Cardiac fibroblast (primary cell): ENCODE results near the gene NIM1K.
A peak's percentile ranks its signal among the peaks of the same experiment; 100 is the strongest.
"Not testable (repeated sequence)": the region's sequence is repeated elsewhere in the genome, so short reads cannot be mapped to it uniquely, and the experiment has no call there.

Source experiments
- DNase-seq, 2 donors: peaks; one replicate each; pipeline versions ENCODE4 v3.0.0 to v3.0.0-alpha.2; 2010; ENCODE audit warnings: low read depth in 2 of 2
- H3K4me3 ChIP-seq, 2 donors: replicated peaks in 1 of 2; 1 replicate in 1 of 2; 2 replicates in 1 of 2; pipeline ENCODE4 v1.5.1; 2011; ENCODE audit warnings: low read depth in 2 of 2, low read length in 2 of 2, mild to moderate bottlenecking in 2 of 2, moderate library complexity in 1 of 2
- CTCF ChIP-seq: IDR thresholded peaks from one replicate; pipeline ENCODE4 v1.5.1; 2011; ENCODE audit warnings: low read depth, mild to moderate bottlenecking, low read length, inconsistent platforms

Gene NIM1K

GRCh38 chr5:43301653-43302091 lies 109.6 kb downstream of the NIM1K start:
- no peak for TF ChIP-seq CTCF
- no peak overlapping the region for H3K4me3 ChIP-seq
- peak in 1 of 2 donors; percentile 30 for DNase-seq

GRCh38 chr5:43302481-43302880 lies 110.5 kb downstream of the NIM1K start:
- TF ChIP-seq CTCF: no peak
- no peak overlapping the region for H3K4me3 ChIP-seq

GRCh38 chr5:43303242-43303641 lies 111.2 kb downstream of the NIM1K start:
- TF ChIP-seq CTCF: no peak
- DNase-seq: no peak
- no peak overlapping the region for H3K4me3 ChIP-seq

More at GRCh38 chr5:43302481-43302880, 110.5 kb downstream of the NIM1K start:
- DNase-seq: no peak

- no peak for TF ChIP-seq CTCF
- DNase-seq: peak in 1 of 2 donors; percentile 49
- no peak overlapping the region for H3K4me3 ChIP-seq
Measured at GRCh38 chr5:43304525-43304924, 112.5 kb downstream of the NIM1K start.

- TF ChIP-seq CTCF: peak; percentile 63
- H3K4me3 ChIP-seq: no peak overlapping the region
- peak; percentile 75 to 79 for DNase-seq
Measured at GRCh38 chr5:43305948-43306565, 114.0 kb downstream of the NIM1K start.

GRCh38 chr5:43306954-43307353 lies 114.9 kb downstream of the NIM1K start:
- DNase-seq, H3K4me3 ChIP-seq: not testable (repeated sequence)

- DNase-seq: no peak
- peak overlapping the region in 1 of 2 donors; percentile 19 for H3K4me3 ChIP-seq
- TF ChIP-seq CTCF: no peak
Measured at GRCh38 chr5:43309122-43309521, 117.1 kb downstream of the NIM1K start.
